HCT116 (cell line): Measurements from ENCODE around the gene MTFP1.
"Not testable (repeated sequence)": the region's sequence is repeated elsewhere in the genome, so short reads cannot be mapped to it uniquely, and the experiment has no call there.

Experiments
- CTCF ChIP-seq, 3 experiments: fragments of 200-600 bp in 1 of 3; sonication (generic) in 1 of 3; IDR thresholded peaks in 2 of 3; conservative IDR thresholded peaks in 1 of 3; 2 replicates each; pipeline ENCODE4 v1.5.1; 2012 to 2017; ENCODE audit warnings: low read depth in 2 of 3, low read length in 2 of 3, antibody characterized with exemption in 1 of 3, borderline replicate concordance in 1 of 3, control low read depth in 1 of 3, mild to moderate bottlenecking in 1 of 3, mixed read lengths in 1 of 3, mixed run types in 1 of 3, moderate library complexity in 1 of 3; ENCODE audit not compliant: insufficient read depth in 1 of 3
- POLR2AphosphoS5 ChIP-seq: IDR thresholded peaks from 2 replicates; pipeline ENCODE4 v1.6.1; 2011; ENCODE audit warnings: mild to moderate bottlenecking, low read depth, low read length, moderate library complexity
- SIN3A ChIP-seq: IDR thresholded peaks from 2 replicates; pipeline ENCODE4 v1.6.1; 2012; ENCODE audit warnings: low read depth
- YY1 ChIP-seq: IDR thresholded peaks from 2 replicates; pipeline ENCODE4 v1.6.1; 2011; ENCODE audit warnings: low read length, low read depth, moderate library complexity, mild to moderate bottlenecking; ENCODE audit not compliant: insufficient replicate concordance; ENCODE audit errors: extremely low read depth
- ZNF274 ChIP-seq: fragments of 200-500 bp; sonication (Bioruptor generic); IDR thresholded peaks from 2 replicates; pipeline ENCODE4 v1.6.1; 2014; ENCODE audit warnings: mild to moderate bottlenecking, low read depth, low read length, inconsistent platforms

- not testable (repeated sequence) for TF ChIP-seq SIN3A; YY1; POLR2AphosphoS5; ZNF274; CTCF (IDR thresholded peaks at IDR 0.05 in 2 of 3, conservative IDR thresholded peaks at IDR 0.05 in 1 of 3; ENCODE audit: borderline replicate concordance in 1 of 3, insufficient read depth in 1 of 3, low read depth in 2 of 3, low read length in 2 of 3)
Measured at GRCh38 chr22:30402766-30403104, 22.8 kb upstream of the MTFP1 start.
